Left ventricle myocardium inferior (tissue), 1 donor: ENCODE data around the gene TEN1. TPM values are rescaled to one million over a fixed set of nuclear protein-coding genes. Genes with fewer than 3 reads are reported as not detected.

Source experiments
- DNase-seq: peaks from one replicate; pipeline ENCODE4 v3.0.0-alpha.2; 2020
- H3K27ac ChIP-seq: fragments of 200-600 bp; replicated peaks from 2 replicates; pipeline ENCODE4 v1.8.0; 2021
- H3K27me3 ChIP-seq: fragments of 200-600 bp; 2 replicates; pipeline ENCODE4 v1.8.0; 2021; ENCODE audit warnings: low read depth
- H3K36me3 ChIP-seq: fragments of 200-600 bp; 2 replicates; pipeline ENCODE4 v1.8.0; 2021
- H3K4me1 ChIP-seq: fragments of 200-600 bp; 2 replicates; pipeline ENCODE4 v1.8.0; 2021
- H3K4me3 ChIP-seq: fragments of 200-600 bp; 2 replicates; pipeline ENCODE4 v1.8.0; 2021; ENCODE audit warnings: mild to moderate bottlenecking, moderate library complexity
- H3K9me3 ChIP-seq: fragments of 200-600 bp; replicated peaks from 2 replicates; pipeline ENCODE4 v1.8.0; 2021
- intact Hi-C: fragments of 100-400 bp; cut with micrococcal nuclease; formaldehyde crosslinking; loops from one replicate; pipeline ENCODE4 v1.11.0; 2022
- total RNA-seq: library from RNA; stranded (reverse); fragmentation: NEBNext Ultra II Directional; extraction: Animal tissue kit (Norgen Biotek cat#: 25700); gene quantifications from one replicate; pipeline ENCODE4 v1.2.1, GENCODE V29; 2021
- TF ChIP-seq, protein P1 (sequence below): fragments of 200-600 bp; IDR thresholded peaks from 2 replicates; pipeline ENCODE4 v1.8.0; 2021; ENCODE audit warnings: antibody characterized with exemption, mild to moderate bottlenecking, borderline replicate concordance
- donor health status: DM: no; HTN: yes; CAD: no; lungs with severe emphysema.

TEN1 gene
- total RNA-seq, 1 donor from 2014 or later, result 5.3 TPM

DNA sequence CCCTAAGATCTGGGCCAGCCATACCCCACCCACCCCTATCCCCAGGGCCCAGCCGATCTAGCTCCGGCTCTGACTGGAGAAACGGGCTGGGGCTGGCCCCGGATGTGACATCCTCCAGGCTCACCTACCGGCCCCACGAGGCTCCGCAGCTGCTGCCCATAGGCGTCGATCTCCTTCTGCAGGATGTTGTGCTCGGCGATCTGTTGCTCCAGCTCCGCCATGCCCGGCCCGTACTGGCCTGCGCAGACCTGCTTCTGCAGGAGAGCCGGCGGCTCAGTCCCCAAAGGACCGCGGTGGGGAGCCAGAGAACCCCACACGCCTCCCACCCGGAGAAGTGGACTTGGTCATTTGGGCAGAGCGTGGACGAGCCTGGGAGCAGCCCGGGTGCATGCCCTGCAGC lies 43.2 kb downstream of the TEN1 start:
- Histone ChIP-seq H3K4me3 (no peak overlapping the region), H3K9me3 (no peaks in the 10 kb centered on the region), H3K27me3 (peaks cover 21% of the 10 kb centered on the region), H3K4me1 (no peaks in the 10 kb centered on the region), H3K36me3 (no peaks in the 10 kb centered on the region), H3K27ac (no peak overlapping the region)
- intact Hi-C loops, result no loop called here
- TF ChIP-seq, protein P1, sequence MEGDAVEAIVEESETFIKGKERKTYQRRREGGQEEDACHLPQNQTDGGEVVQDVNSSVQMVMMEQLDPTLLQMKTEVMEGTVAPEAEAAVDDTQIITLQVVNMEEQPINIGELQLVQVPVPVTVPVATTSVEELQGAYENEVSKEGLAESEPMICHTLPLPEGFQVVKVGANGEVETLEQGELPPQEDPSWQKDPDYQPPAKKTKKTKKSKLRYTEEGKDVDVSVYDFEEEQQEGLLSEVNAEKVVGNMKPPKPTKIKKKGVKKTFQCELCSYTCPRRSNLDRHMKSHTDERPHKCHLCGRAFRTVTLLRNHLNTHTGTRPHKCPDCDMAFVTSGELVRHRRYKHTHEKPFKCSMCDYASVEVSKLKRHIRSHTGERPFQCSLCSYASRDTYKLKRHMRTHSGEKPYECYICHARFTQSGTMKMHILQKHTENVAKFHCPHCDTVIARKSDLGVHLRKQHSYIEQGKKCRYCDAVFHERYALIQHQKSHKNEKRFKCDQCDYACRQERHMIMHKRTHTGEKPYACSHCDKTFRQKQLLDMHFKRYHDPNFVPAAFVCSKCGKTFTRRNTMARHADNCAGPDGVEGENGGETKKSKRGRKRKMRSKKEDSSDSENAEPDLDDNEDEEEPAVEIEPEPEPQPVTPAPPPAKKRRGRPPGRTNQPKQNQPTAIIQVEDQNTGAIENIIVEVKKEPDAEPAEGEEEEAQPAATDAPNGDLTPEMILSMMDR, result no peak
- no peak for DNase-seq

DNA sequence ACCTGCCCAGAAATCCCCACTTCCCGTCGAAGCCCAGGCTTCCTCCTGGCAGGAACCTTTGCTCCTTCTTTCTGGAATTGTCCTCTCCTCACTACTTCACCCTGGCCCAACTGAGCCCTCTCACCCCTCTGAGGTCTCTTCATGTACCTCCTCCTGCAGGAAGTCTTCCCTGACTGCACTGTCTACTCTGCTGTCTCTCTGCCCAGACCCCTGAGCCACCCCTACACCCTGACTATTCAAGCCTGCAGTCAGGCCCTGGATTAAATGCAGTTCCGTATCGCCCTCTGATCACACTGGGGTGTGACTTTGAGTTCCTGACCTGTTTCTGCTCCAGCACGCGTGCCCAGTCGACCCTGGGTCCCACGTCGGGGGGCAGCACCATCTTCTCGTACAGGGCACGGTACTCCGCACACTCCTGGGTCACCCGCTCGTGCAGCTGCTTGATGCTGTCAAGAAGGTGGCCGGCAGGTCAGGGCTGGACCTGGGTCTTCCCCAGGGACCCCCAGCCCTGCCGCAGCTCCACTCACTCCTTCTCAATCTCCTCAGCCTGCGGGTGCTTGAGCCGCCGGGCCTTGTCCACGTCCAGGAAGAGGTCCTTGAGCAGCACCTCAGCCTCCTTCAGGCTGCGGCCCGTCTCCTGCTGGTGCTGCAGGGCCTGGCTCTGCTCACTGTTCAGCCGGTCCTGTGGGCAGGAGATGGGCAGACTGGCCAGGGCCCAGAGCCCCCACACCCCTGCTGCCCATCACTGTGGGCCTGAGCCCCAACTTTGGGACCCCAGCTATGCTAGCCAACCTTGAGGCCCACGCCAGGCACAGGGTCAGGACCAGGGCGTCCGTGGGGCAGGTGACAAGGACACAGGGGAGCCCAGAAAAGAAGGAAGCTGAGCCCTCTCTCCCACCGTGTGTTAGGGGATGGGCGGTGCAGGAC lies 44.2 kb downstream of the TEN1 start:
- no peaks in the 10 kb centered on the region for H3K4me1 ChIP-seq
- no peaks in the 10 kb centered on the region for H3K9me3 ChIP-seq
- no peaks in the 10 kb centered on the region for H3K36me3 ChIP-seq
- peaks cover 21% of the 10 kb centered on the region for H3K27me3 ChIP-seq
- DNase-seq, result no peak
- H3K27ac ChIP-seq, result no peak overlapping the region
- intact Hi-C loops, result no loop called here
- no peak overlapping the region for H3K4me3 ChIP-seq
- TF ChIP-seq, protein P1, result no peak

DNA sequence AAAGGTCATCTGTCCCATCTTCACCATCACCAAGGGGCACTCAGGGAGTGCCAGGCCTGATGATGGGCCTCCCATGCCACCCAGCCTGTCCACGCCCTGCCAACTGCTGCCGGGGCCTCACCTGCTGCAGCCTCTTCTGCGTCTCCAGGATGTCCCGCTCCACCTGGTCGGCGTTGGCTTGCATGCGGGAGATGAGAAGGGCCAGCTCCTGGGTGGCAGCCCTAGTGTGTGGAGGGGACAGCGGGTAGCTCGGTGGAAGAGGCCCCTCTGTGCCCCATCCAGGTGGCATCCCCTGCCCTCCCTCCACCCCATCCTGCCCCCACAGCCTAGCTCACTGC lies 44.8 kb downstream of the TEN1 start:
- intact Hi-C loops, result no loop called here
- Histone ChIP-seq H3K27ac (no peak overlapping the region), H3K27me3 (peaks cover 21% of the 10 kb centered on the region), H3K36me3 (no peaks in the 10 kb centered on the region), H3K4me1 (no peaks in the 10 kb centered on the region), H3K9me3 (no peaks in the 10 kb centered on the region), H3K4me3 (no peak overlapping the region)
- no peak for DNase-seq
- TF ChIP-seq, protein P1, result no peak

DNA sequence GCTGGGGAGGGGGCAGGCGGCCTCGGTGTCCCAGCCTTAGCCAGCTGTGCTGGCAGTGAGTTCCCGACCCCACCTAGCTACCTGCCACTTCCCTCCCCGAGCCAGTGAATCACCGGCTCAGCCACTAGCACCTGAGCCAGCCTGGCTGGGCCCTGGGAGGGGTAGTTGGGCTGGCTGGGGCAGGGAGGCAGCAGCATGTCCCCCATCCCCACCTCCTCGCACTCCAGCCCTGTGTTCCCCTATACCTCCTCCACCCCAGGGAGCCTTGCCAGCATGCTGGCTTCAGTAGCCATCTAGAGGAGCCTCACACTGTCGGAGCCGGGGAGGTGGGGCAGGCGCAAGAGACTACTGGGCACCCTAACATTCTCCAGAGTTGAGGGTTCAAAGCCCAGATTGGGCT lies 45.3 kb downstream of the TEN1 start:
- Histone ChIP-seq H3K27me3 (peaks cover 21% of the 10 kb centered on the region), H3K9me3 (no peaks in the 10 kb centered on the region), H3K36me3 (no peaks in the 10 kb centered on the region), H3K4me1 (peaks cover 2% of the 10 kb centered on the region), H3K4me3 (no peak overlapping the region), H3K27ac (no peak overlapping the region)
- intact Hi-C loops, result no loop called here
- TF ChIP-seq, protein P1, result no peak
- DNase-seq, result no peak

DNA sequence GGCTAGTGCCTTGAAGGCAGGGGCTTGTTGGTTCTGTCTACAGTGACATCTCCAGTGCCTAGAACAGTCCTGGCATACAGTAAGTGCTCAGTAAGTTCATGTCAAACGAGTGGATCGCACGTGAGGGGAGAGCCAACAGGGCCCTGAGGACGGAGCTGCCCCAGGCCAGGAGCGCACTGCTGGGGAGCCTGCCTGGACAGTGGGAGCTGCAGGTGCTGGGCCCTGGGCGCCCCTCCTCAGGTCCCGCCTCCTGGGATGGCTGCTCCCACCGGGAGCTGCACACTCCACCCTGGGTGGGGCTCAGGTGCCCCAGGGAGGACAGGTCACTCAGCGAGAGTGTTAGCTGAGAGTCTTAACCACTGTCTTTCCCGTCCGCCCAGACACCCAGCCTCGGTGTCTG lies 46.3 kb downstream of the TEN1 start:
- H3K4me1 ChIP-seq, result peaks cover 9% of the 10 kb centered on the region
- peaks cover 21% of the 10 kb centered on the region for H3K27me3 ChIP-seq
- H3K4me3 ChIP-seq, result no peak overlapping the region
- intact Hi-C loops, result no loop called here
- TF ChIP-seq, protein P1, result no peak
- DNase-seq, result no peak
- H3K9me3 ChIP-seq, result no peaks in the 10 kb centered on the region
- H3K27ac ChIP-seq, result no peak overlapping the region
- H3K36me3 ChIP-seq, result no peaks in the 10 kb centered on the region
